Occipital lobe (tissue), 2 donors: ENCODE results near the gene NTRK3. TPM values are rescaled to one million over a fixed set of nuclear protein-coding genes. Genes with fewer than 3 reads are reported as not detected.

Experiments
- DNase-seq: peaks from one replicate; lab custom pipeline; 2025; lab: John Stamatoyannopoulos, UW
- total RNA-seq: library from RNA; depleted of rRNA; stranded (reverse); fragments of >200 nt; gene quantifications from one replicate; pipeline ENCODE4 v1.2.3, GENCODE V29; 2014

NTRK3 gene
- total RNA-seq, 1 donor from 2014 or later = 52.3 TPM

DNA sequence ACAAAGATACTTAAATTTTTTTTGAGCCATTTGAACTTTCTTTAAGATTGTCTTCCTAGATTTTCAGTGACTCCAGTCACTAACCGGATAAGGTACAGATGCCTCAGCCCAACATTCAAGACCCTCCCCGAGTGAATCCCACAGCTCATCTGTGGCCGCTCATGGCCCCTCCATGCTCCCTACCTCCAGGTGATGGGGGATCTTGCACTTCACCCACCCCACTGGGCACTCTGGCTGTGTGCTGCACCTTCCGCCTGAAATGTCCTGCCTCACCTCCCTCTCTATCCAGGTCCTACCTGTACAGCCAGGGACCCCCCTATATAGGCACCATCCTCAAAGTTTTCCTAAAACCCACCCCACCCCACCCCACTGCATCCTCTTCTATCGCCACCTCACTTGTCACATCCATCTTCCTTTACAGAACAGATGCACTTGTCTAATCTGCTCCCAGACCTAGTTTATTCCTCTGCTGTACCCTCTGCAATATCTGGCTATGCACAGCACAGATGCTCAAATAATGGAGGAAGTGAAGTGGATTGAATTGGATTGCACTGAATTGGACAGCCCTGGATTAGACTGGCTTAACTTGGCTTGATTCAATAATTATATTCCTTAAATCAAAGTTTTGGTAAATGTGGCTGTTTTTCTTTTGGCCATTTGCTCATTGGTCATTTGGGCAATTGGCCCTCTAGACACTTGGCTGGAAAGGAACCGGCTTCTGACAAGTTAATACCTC lies 24.5 kb downstream of the NTRK3 start:
- no peak for DNase-seq

- no peak for DNase-seq
Observed at GRCh38 chr15:88230823-88231222, 25.7 kb downstream of the NTRK3 start.

- DNase-seq = no peak
Observed at GRCh38 chr15:88225461-88225860, 31.1 kb downstream of the NTRK3 start.

GRCh38 chr15:88223084-88223483 lies 33.5 kb downstream of the NTRK3 start:
- DNase-seq = no peak

DNA sequence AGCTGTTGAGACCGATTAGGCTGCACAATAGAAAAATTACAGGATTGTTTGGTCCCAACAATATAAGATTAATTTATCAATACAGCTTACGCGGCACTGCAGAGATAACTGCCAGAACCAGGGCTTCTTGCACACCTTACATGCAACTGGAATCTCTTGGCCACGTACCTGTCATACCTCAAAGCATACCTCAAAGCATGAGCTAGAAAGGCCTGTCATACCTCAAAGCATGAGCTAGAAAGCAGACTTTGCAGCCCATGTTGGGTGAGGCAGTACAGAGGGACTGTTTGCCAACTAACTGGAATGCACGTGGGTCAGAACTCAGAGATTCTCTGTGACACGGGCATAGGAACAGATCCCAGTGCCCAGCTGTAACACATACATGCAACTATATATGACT lies 34.7 kb downstream of the NTRK3 start:
- no peak for DNase-seq

DNA sequence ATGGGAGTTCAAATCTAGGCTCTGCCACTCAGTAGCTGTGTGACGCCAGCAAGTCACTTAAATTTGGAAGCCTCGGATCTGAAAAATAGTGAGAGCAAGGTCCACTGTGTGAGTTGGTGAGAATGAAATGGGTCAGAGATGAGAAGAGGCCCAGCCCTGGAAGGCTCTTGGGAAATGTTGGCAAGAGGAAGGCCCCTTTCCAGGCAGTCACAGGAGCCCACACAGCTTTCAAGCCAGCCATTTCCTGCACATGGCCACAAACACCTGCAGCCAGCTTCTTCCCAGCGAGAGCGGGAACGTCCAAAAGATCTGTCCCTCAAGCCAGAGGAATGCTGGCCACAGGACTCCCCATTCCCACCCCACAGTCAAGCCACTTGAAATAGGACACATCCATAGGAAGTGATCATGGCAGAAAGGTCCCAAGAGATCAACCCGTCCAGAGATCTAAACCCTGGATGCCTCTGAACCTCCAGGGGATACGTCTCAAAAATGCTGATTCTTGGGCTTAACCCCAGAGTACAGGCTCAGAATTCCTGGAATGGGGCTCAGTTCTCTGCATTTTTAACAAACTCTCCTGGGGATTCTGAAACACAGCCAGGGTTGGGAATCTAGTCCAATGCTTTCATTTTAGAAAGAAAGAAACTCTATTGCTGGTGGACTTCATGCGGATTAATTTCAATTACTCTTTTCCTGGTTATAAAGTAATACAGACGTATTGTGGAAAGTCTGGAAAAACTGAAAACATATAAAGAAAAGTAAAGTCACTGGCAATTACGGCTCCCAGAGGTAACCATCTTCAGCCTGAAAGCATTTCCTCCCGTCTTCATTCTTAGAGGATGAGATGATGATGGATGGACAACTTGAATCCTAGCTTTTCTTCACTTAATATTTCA lies 35.9 kb downstream of the NTRK3 start:
- DNase-seq = no peak

GRCh38 chr15:88219623-88220022 lies 36.9 kb downstream of the NTRK3 start:
- DNase-seq = no peak

DNA sequence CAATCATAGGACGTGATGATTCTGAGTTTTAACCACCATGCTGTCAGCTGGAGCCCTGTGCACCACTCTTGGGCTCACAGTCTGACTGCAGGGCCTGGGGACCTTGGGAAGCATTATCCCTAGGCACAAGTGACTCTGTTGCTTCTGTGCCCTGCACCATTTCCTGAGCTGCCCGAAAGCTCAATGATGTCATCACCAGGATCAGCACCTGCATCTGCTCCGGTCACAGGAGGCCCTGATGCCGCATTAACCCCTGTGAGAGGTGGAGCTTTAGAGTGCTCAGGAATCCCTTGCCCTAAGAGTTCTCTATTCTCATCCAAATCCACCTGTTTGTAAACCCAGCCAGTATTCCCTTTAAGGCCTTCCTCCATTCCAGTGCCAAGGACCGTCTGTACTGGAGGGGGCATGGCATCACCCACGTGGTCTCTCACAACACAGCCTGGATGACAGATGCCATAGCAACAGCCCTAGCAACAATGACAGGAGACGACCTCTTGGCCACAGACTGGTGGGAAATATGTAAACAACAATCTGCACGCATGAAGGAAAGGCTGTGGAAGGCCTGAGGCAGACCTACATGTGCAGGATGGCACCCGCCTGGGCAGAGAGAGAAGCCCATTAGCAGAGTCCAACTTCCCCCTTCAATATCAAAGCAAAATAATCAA lies 37.9 kb downstream of the NTRK3 start:
- DNase-seq = no peak

DNA sequence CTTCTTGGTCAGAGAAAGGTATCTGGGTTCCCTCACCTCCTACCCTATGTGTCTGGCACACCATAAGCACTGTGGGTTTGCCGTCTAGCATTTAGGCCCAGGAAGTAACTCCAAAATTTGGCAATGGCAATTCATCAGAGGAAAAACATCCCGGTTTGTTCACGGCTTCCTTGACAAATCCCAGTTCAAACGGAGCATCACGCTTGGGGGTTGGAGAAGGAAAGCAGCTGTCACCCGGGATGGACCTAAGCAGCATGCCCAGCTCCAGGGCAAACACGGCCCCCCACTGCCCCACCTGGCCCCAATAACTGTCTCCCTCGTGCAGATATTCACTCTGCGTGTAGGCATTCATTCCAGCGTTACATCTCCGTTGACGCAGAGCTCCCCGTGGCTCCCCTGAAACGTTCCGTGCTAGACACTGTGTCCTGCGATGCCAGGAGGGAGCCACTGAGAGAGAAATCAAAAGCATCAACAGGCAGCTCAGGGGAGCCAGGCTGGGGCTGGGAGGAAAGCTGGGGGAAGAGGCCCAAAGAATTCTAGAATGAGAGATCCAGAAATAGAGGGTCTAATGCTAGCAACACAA lies 41.4 kb downstream of the NTRK3 start:
- peak; percentile 19 for DNase-seq

- DNase-seq = no peak
Observed at GRCh38 chr15:88209111-88209510, 47.4 kb downstream of the NTRK3 start.

- no peak for DNase-seq
Observed at GRCh38 chr15:88208396-88208795, 48.1 kb downstream of the NTRK3 start.

DNA sequence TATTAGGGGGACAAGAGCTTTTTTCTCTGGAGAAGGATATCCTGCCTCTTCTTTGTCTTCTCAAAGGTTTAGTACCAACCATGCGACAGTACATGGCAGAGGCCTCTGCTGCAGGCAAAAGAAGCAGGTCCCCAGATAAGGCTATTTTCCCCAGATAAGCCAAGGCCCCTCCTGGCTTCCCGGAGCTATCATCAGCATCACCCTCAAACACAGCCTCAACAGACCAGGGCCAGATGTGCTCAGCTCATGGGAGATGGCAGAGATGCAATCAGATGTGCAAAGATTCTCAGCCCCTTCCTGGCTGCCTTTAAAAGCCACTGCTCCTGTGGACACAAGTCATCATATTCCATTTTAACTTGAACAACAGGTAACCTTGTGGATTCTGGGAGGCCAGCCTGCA lies 49.0 kb downstream of the NTRK3 start:
- DNase-seq = no peak

DNA sequence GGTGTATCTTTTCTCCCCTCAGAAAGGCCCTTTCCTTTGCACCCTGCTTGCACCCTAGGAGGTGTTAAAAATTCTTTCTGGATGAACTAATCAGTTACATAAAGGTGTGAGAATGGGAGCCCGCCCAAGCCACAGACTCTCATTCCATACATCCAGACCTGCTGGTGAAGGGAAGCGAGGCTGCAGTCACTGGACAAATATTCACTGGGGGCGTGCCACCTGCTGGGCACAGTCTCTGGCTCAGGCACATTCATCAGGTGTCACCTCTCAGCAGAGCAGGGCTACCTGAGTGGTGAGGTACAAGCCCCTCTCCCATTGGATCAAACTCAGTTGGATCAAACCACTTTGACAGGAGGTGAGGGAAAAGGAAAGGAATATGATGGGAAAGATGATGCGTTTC lies 52.0 kb downstream of the NTRK3 start:
- no peak for DNase-seq

- no peak for DNase-seq
Observed at GRCh38 chr15:88202231-88202630, 54.3 kb downstream of the NTRK3 start.

- DNase-seq = no peak
Observed at GRCh38 chr15:88201207-88201606, 55.3 kb downstream of the NTRK3 start.

- no peak for DNase-seq
Observed at GRCh38 chr15:88196961-88197360, 59.6 kb downstream of the NTRK3 start.

- no peak for DNase-seq
Observed at GRCh38 chr15:88194162-88194561, 62.4 kb downstream of the NTRK3 start.

DNA sequence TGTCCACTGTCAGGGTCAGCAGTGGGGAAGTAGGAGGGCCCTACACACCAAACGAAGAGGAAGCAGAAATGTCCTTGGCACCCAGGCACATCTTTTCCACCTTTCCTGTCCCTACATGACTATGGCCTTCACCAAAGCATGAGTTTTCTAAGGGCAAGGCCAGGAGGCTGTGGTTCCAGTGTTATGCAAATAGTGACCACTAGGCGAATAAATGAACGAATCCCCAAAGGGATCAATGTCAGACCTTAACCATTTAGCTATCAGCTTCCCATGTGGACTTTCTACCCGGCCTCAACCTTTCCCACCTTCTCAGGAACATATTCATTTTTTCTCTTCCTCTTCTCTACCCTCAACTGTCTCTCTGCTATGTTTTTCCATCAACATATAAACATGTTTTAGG lies 63.1 kb downstream of the NTRK3 start:
- no peak for DNase-seq

GRCh38 chr15:88191812-88192165 lies 64.8 kb downstream of the NTRK3 start:
- no peak for DNase-seq

- DNase-seq = no peak
Observed at GRCh38 chr15:88190232-88190631, 66.3 kb downstream of the NTRK3 start.

GRCh38 chr15:88188300-88188699 lies 68.2 kb downstream of the NTRK3 start:
- DNase-seq = no peak

GRCh38 chr15:88187195-88187594 lies 69.3 kb downstream of the NTRK3 start:
- no peak for DNase-seq
